Calu3 (cell line): ENCODE data around the gene USP48. TPM values are rescaled to one million over a fixed set of nuclear protein-coding genes. Genes with fewer than 3 reads are reported as not detected.
"Not testable (repeated sequence)": the region's sequence is repeated elsewhere in the genome, so short reads cannot be mapped to it uniquely, and the experiment has no call there.

Experiments
- BruUV-seq: library from RNA; stranded (reverse); fragments of 400-500 nt; replicated peaks from 2 replicates; lab custom pipeline; 2021; lab: Mats Ljungman, UMichigan
- CTCF ChIA-PET: fragments of 300-600 bp; sonication (Branson Sonifier 250); formaldehyde crosslinking; loops from one replicate; lab custom pipeline; 2022; ENCODE audit warnings: antibody characterized with exemption; lab: Charles Lee
- DNase-seq: peaks from one replicate; pipeline ENCODE4 v3.0.0; 2022
- H3K27ac Mint-ChIP-seq: one replicate; pipeline ENCODE4 v1.8.0; 2022; ENCODE audit warnings: mixed read lengths; ENCODE audit not compliant: unreplicated experiment
- H3K27me3 Mint-ChIP-seq: one replicate; pipeline ENCODE4 v1.8.0; 2022; ENCODE audit warnings: mixed read lengths; ENCODE audit not compliant: unreplicated experiment
- H3K36me3 Mint-ChIP-seq: one replicate; pipeline ENCODE4 v1.8.0; 2022; ENCODE audit warnings: mild to moderate bottlenecking, moderate library complexity, mixed read lengths; ENCODE audit not compliant: insufficient read depth, unreplicated experiment
- H3K4me1 Mint-ChIP-seq: one replicate; pipeline ENCODE4 v1.8.0; 2022; ENCODE audit warnings: mild to moderate bottlenecking, low read depth, mixed read lengths; ENCODE audit not compliant: unreplicated experiment
- H3K4me3 Mint-ChIP-seq: one replicate; pipeline ENCODE4 v1.8.0; 2022; ENCODE audit warnings: mild to moderate bottlenecking, low read depth, moderate library complexity, mixed read lengths; ENCODE audit not compliant: unreplicated experiment
- H3K9me3 Mint-ChIP-seq: one replicate; pipeline ENCODE4 v1.8.0; 2022; ENCODE audit warnings: low read depth, mixed read lengths; ENCODE audit not compliant: unreplicated experiment
- intact Hi-C: fragments of 100-400 bp; cut with micrococcal nuclease; formaldehyde crosslinking; loops from one replicate; pipeline ENCODE4 v1.10.0; 2022; ENCODE audit not compliant: unreplicated experiment
- total RNA-seq: library from RNA; stranded (reverse); gene quantifications from 2 replicates; pipeline ENCODE4 v1.2.3, GENCODE V29; 2022
- TF ChIP-seq, protein P1 (sequence below): fragments of 200-600 bp; IDR thresholded peaks from one replicate; pipeline ENCODE4 v1.8.0; 2022; ENCODE audit warnings: antibody characterized with exemption; ENCODE audit not compliant: unreplicated experiment

Gene USP48
- total RNA-seq, 1 experiment from 2014 or later: 56.6 TPM

GRCh38 chr1:21631944-21632887 lies 150.7 kb downstream of the USP48 start:
- BruUV-seq: no TSS peak
- TF ChIP-seq, protein P1, sequence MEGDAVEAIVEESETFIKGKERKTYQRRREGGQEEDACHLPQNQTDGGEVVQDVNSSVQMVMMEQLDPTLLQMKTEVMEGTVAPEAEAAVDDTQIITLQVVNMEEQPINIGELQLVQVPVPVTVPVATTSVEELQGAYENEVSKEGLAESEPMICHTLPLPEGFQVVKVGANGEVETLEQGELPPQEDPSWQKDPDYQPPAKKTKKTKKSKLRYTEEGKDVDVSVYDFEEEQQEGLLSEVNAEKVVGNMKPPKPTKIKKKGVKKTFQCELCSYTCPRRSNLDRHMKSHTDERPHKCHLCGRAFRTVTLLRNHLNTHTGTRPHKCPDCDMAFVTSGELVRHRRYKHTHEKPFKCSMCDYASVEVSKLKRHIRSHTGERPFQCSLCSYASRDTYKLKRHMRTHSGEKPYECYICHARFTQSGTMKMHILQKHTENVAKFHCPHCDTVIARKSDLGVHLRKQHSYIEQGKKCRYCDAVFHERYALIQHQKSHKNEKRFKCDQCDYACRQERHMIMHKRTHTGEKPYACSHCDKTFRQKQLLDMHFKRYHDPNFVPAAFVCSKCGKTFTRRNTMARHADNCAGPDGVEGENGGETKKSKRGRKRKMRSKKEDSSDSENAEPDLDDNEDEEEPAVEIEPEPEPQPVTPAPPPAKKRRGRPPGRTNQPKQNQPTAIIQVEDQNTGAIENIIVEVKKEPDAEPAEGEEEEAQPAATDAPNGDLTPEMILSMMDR: no peak
- CTCF ChIA-PET: no interaction called here

GRCh38 chr1:21631590-21631943 lies 151.4 kb downstream of the USP48 start:
- H3K9me3 Mint-ChIP-seq, H3K36me3 Mint-ChIP-seq, CTCF ChIA-PET, DNase-seq, intact Hi-C loops, H3K27ac Mint-ChIP-seq, H3K4me3 Mint-ChIP-seq, H3K27me3 Mint-ChIP-seq, BruUV-seq: not testable (repeated sequence)
- peaks cover 25% of the 10 kb centered on the region for H3K4me1 Mint-ChIP-seq

More at GRCh38 chr1:21631944-21632887, 150.7 kb downstream of the USP48 start:
- Mint-ChIP-seq H3K36me3 (peaks cover 7% of the 10 kb centered on the region), H3K9me3 (no peaks in the 10 kb centered on the region), H3K4me1 (peaks cover 23% of the 10 kb centered on the region), H3K27ac (no peak overlapping the region), H3K4me3 (no peak overlapping the region), H3K27me3 (no peaks in the 10 kb centered on the region)
- peak; percentile 43 for DNase-seq
- intact Hi-C loops: no loop called here

DNA sequence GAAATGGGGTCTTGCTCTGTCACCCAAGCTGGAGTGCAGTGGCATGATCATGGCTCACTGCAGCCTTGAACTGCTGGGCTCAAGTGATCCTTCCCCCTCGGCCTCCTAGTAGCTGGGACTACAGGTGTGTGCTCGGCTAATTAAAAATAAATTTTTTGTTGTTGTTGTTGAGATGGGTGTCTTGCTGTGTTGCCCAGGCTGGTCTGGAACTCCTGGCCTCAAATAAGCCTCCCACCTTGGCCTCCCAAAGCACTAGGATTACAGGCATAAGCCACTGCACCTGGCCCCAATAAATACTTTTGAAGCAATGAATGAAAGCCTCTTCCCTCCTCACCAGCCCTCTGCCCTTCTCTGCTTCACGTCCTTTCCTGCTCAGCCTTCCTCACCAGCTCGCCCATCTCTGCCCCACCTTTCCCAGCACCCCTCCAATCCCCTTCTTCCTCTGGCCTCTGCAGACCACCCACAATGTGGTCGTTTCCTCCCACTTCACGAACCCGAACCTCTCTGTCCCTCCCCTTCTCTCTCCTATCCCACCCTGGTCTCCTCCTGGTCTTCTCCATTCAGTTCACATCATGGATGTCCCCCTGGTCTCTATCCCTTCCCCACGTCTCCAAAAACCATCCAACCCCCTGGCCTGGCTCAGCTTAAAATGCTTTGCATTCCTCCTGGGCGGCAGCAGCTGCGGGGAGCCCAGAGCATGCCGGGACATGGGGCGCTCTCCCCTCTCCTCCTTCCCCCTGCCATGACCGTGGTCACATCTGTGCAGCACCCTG lies 152.2 kb downstream of the USP48 start:
- peaks cover 7% of the 10 kb centered on the region for H3K36me3 Mint-ChIP-seq
- TF ChIP-seq, protein P1: no peak
- H3K4me1 Mint-ChIP-seq: peaks cover 34% of the 10 kb centered on the region
- CTCF ChIA-PET: no interaction called here
- H3K27me3 Mint-ChIP-seq: no peaks in the 10 kb centered on the region
- no peak overlapping the region for H3K4me3 Mint-ChIP-seq
- intact Hi-C loops: no loop called here
- DNase-seq: no peak
- no peaks in the 10 kb centered on the region for H3K9me3 Mint-ChIP-seq
- BruUV-seq: no TSS peak
- H3K27ac Mint-ChIP-seq: no peak overlapping the region

DNA sequence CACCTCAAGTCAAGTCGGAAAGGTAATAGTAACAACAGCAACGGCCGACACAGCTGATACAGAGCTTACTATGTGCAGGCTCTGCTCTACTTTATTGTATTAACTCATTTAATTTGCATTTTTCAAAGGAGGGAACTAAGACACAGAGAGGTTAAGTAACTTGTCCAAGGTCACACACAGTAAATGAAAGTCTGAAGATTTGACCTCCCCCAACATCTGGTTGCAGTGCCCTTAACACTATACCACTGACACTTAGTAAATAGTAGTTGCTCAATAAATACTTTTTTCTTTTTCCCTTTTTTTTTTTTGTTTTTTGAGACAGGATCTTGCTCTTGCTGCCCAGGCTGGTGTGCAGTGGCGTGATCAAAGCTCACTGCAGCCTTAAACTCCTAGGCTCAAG lies 153.0 kb downstream of the USP48 start:
- no peak overlapping the region for H3K27ac Mint-ChIP-seq
- no peak overlapping the region for H3K4me3 Mint-ChIP-seq
- intact Hi-C loops: no loop called here
- H3K36me3 Mint-ChIP-seq: peaks cover 7% of the 10 kb centered on the region
- BruUV-seq: no TSS peak
- CTCF ChIA-PET: no interaction called here
- H3K27me3 Mint-ChIP-seq: no peaks in the 10 kb centered on the region
- DNase-seq: no peak
- TF ChIP-seq, protein P1: no peak
- H3K9me3 Mint-ChIP-seq: no peaks in the 10 kb centered on the region
- peaks cover 32% of the 10 kb centered on the region for H3K4me1 Mint-ChIP-seq
